ENCODE measurements around the gene MCC.

- TF ChIP-seq, protein P1, sequence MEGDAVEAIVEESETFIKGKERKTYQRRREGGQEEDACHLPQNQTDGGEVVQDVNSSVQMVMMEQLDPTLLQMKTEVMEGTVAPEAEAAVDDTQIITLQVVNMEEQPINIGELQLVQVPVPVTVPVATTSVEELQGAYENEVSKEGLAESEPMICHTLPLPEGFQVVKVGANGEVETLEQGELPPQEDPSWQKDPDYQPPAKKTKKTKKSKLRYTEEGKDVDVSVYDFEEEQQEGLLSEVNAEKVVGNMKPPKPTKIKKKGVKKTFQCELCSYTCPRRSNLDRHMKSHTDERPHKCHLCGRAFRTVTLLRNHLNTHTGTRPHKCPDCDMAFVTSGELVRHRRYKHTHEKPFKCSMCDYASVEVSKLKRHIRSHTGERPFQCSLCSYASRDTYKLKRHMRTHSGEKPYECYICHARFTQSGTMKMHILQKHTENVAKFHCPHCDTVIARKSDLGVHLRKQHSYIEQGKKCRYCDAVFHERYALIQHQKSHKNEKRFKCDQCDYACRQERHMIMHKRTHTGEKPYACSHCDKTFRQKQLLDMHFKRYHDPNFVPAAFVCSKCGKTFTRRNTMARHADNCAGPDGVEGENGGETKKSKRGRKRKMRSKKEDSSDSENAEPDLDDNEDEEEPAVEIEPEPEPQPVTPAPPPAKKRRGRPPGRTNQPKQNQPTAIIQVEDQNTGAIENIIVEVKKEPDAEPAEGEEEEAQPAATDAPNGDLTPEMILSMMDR (IDR thresholded peaks at IDR 0.05) = no peak
- TF ChIP-seq POLR2A (IDR thresholded peaks at IDR 0.05) = no peak
Measured at GRCh38 chr5:113057557-113057984, 430.7 kb downstream of the MCC start.
